Memory B cell (primary cell): ENCODE data around the gene TPSD1.
"Not testable (repeated sequence)": the region's sequence is repeated elsewhere in the genome, so short reads cannot be mapped to it uniquely, and the experiment has no call there.

Experiments used
- ATAC-seq: fragments of 150-1000 bp; cut with Tn5 transposase; 2 replicates; pipeline ENCODE4 v1.10.0; 2021; ENCODE audit warnings: low read depth, mild to moderate bottlenecking, moderate library complexity
- DNase-seq, 2 donors: peaks; one replicate each; pipeline ENCODE4 v3.0.0; 2022; ENCODE audit warnings: low spot score in 2 of 2
- H3K27ac Mint-ChIP-seq: one replicate; pipeline ENCODE4 v1.8.0; 2022; ENCODE audit warnings: mild to moderate bottlenecking, moderate library complexity, mixed read lengths
- H3K27me3 Mint-ChIP-seq: one replicate; pipeline ENCODE4 v1.8.0; 2022; ENCODE audit warnings: mixed read lengths
- H3K36me3 Mint-ChIP-seq: one replicate; pipeline ENCODE4 v1.8.0; 2022; ENCODE audit warnings: mild to moderate bottlenecking, mixed read lengths
- H3K4me1 Mint-ChIP-seq: one replicate; pipeline ENCODE4 v1.8.0; 2022; ENCODE audit warnings: mixed read lengths
- H3K4me3 Mint-ChIP-seq: one replicate; pipeline ENCODE4 v1.8.0; 2022; ENCODE audit warnings: mild to moderate bottlenecking, moderate library complexity, mixed read lengths
- H3K9me3 Mint-ChIP-seq: one replicate; pipeline ENCODE4 v1.8.0; 2022; ENCODE audit warnings: mixed read lengths

TPSD1 gene

DNA sequence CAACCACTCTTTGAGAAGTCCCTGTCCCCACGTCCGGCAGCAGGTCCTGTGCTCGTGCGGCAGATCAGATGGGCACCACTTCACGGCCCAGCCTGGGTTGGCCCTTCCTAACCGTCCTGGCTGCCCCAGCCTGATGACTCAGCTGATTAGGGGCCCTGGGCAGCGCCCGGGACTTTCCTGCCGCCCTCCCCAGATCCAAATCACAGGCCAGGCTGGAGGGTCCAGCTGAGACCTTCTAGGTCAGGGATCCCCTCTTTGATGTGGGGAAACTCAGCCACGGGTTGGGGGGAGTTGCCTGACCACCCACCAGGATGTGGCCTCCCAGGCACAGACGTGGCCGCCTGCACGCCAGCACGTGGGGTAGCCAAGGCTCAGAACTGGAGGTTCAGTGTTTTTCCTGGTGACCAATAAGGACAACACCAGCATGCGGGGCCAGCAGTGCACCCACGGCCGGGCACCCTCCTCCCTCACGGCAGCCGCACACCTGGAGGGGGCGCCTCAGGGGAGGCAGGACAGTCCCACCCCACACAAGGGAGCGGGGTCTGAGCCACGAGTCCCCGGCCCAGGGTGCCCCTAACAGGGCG is 30.0 kb upstream of the TPSD1 start:
- H3K4me1 Mint-ChIP-seq, DNase-seq, H3K4me3 Mint-ChIP-seq, H3K27me3 Mint-ChIP-seq, H3K36me3 Mint-ChIP-seq, H3K27ac Mint-ChIP-seq, ATAC-seq, H3K9me3 Mint-ChIP-seq: not testable (repeated sequence)

DNA sequence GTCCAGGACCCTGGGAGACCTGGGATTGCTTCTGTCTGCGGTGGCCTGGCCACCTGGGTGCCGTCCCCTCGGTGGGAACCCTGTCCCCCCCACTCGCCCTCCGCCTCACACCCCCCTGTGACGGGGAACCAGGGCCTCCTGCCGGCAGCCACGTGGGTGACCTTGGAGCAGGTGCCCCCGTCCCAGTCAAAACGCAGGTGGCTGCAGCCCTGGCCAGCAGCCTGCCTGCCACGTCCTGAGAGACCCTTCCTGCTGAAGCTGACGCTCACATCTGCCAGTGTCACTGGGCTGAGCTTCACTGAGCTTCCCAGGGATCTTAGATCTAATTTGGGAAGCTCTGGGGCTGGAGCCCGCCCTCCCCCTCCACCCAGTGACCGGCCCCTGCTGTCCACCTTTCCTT is 29.2 kb upstream of the TPSD1 start:
- not testable (repeated sequence) for H3K4me1 Mint-ChIP-seq, DNase-seq, H3K27ac Mint-ChIP-seq, H3K27me3 Mint-ChIP-seq, H3K9me3 Mint-ChIP-seq, ATAC-seq, H3K36me3 Mint-ChIP-seq, H3K4me3 Mint-ChIP-seq

DNA sequence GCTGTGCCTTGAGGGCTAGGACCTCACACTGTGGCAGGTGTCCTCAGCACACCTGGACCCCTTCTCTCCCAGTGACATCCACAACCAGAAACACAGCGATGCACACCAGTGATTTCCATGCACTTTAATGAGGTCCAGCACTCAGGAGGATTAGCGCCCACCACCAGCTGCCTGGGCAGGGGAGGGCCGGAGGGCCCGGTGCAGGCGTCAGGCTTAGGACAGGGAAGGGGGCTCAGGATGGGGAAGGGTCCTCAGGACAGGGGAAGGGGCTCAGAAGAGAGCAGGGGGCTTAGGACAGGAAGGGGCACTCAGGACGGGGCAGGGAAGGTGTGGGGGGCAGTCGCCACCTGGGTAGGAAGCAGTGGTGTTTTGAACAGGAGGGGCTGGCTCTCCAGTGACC is 27.6 kb upstream of the TPSD1 start:
- H3K9me3 Mint-ChIP-seq, H3K36me3 Mint-ChIP-seq, H3K4me1 Mint-ChIP-seq, H3K27me3 Mint-ChIP-seq, ATAC-seq, DNase-seq, H3K4me3 Mint-ChIP-seq, H3K27ac Mint-ChIP-seq: not testable (repeated sequence)

DNA sequence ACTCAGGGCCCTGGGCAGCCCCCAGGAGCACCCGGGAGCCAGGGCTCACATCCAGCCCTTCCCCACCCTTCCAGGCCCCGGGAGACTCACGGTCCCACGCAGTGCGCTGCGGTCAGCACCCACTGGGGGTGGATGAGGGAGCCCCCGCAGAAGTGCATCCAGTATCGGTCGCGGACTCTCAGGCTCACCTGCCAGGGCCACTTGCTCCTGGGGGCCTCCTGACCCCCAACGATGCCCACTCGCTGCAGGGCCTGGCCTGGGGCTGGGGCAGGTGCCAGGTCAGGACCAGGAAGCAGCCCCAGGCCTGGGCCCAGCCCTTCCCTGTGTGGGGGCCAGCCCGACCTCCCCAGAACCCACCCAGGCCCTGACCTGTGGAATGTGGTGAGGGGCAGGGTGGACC is 26.4 kb upstream of the TPSD1 start:
- ATAC-seq, H3K4me3 Mint-ChIP-seq, H3K9me3 Mint-ChIP-seq, H3K27ac Mint-ChIP-seq, H3K4me1 Mint-ChIP-seq, DNase-seq, H3K36me3 Mint-ChIP-seq, H3K27me3 Mint-ChIP-seq: not testable (repeated sequence)

DNA sequence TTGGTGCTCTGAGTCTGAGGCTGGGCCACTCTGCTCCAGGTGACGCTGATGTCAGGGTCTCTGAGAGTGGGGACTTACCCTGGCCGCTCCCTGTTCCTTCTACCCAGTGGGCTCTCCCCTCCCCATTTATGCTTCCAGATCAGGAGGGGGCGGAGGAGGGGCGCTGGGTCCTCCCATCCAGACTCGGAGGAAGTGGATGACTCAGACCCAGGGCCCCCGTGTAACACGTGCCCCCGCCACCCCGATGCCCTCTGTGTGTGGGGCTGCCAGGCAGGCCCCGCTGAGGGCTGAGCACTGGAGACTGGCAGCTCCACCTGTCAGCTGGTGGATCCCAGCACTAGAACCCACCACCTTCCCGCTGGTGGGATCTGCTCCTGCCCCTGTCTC is 25.8 kb upstream of the TPSD1 start, which contains the start of gene TPSB2:
TSS of gene TPSB2 (minus strand) at position 101 of the 387 bp plus-strand sequence. CDS start 233 bp downstream, outside the sequence.
- H3K27me3 Mint-ChIP-seq, H3K4me1 Mint-ChIP-seq, H3K9me3 Mint-ChIP-seq, H3K36me3 Mint-ChIP-seq, ATAC-seq, H3K4me3 Mint-ChIP-seq, H3K27ac Mint-ChIP-seq, DNase-seq: not testable (repeated sequence)

DNA sequence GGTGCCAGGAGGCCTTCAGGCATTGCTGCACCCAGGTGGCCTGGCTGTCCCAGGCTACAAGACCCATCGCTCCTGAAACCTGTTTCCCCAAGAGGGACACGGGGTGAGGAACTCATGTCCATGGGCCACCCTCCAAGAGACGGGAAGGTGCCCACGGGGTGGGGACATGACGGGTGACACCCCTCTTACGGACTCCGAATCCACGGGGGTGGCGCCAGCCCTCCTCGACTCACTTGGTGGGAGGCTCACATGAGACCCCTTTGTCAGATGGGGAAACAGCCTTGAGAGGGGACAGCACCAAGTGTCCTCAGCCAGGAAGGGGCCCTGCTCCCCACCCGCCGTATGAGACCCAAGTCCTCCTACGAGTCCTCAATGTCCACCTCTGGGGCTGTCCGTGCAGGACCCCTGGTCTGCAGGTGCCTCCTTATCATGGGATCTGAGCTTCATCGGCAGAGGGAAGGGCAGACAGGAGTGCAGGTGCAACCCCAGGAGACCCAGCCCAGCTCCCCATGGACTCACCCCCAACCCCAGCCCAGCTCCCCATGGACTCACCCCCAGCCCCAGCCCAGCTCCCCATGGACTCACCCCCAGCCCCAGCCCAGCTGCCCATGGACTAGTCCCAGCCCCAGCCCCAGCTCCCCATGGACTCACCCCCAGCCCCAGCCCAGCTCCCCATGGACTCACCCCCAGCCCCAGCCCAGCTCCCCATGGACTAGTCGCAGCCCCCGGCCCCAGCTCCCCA is 25.2 kb upstream of the TPSD1 start:
- H3K4me1 Mint-ChIP-seq, H3K27ac Mint-ChIP-seq, H3K36me3 Mint-ChIP-seq, H3K9me3 Mint-ChIP-seq, DNase-seq, H3K4me3 Mint-ChIP-seq, ATAC-seq, H3K27me3 Mint-ChIP-seq: not testable (repeated sequence)

DNA sequence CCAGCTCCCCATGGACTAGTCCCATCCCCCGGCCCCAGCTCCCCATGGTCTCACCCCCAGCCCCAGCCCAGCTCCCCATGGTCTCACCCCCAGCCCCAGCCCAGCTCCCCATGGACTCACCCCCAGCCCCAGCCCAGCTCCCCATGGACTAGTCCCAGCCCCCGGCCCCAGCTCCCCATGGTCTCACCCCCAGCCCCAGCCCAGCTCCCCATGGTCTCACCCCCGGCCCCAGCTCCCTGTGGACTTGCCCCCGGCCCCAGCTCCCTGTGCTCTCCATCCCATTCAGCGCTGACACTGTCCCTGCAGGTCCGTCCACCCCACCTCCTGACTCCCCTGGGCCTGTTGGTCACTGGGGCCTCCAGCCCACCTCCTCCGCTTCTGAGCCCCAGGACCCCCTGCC is 24.6 kb upstream of the TPSD1 start:
- not testable (repeated sequence) for H3K36me3 Mint-ChIP-seq, H3K4me3 Mint-ChIP-seq, H3K9me3 Mint-ChIP-seq, H3K27me3 Mint-ChIP-seq, ATAC-seq, DNase-seq, H3K4me1 Mint-ChIP-seq, H3K27ac Mint-ChIP-seq

DNA sequence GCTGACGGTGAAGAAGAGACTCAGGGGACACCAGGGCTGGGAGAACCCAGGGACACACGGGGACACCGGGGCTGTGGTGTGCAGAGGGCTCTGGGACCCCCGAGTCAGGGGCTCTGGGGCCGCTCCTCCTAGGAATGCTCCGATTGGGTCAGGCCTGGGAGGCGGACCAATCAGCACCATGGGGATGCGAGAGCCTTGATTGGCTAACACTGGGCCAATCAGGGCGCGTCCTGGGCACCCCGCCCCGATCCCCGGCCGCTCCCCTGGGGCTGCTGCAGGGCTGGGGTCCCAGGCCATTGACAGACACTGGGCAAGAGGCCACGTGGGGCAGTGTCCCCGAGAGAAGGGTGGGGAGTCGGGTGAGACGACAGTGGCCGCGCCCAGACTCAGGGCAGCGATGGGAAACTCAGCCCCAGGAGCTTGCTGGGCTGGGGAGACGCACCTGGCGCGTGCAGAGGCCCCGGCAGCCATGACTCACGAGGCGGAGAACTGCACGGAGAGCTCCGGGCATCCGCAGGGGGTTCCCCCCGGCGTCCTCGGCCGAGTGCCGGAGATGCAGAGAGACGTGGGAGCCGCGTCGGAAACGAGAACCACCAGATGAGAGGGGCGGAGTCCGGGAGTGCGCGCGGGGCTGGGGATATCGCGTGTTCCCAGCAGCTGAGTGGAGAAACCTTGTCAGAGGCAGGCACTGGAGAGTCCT is 23.7 kb upstream of the TPSD1 start:
- H3K27ac Mint-ChIP-seq: not testable (repeated sequence)

DNA sequence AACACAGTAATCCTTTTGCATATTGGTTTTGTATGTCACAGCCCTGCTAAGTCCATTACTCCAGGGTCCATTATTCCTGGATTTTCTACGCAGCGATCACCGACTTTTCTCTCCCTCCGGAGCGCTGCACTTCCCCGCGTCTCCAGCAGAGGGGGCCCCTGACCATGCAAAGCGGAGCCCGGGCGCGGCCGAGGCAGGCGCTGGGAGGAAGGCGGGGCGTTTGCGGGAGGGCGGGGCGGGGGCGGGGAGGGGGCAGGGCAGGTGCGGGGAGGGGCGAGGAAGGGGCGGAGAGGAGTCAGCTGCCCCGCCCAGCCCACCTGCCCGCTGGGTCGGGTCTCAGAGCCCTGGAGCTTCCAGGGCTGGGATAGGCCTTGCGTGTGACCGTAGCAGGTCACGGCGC is 19.2 kb upstream of the TPSD1 start:
- H3K27ac Mint-ChIP-seq, H3K36me3 Mint-ChIP-seq, H3K4me1 Mint-ChIP-seq, DNase-seq, H3K4me3 Mint-ChIP-seq, H3K9me3 Mint-ChIP-seq, H3K27me3 Mint-ChIP-seq: not testable (repeated sequence)
- ATAC-seq: peak; percentile 79

More for the DNA sequence above, 23.7 kb upstream of the TPSD1 start:
- DNase-seq, H3K4me1 Mint-ChIP-seq, H3K4me3 Mint-ChIP-seq, H3K27me3 Mint-ChIP-seq, ATAC-seq, H3K36me3 Mint-ChIP-seq, H3K9me3 Mint-ChIP-seq: not testable (repeated sequence)

DNA sequence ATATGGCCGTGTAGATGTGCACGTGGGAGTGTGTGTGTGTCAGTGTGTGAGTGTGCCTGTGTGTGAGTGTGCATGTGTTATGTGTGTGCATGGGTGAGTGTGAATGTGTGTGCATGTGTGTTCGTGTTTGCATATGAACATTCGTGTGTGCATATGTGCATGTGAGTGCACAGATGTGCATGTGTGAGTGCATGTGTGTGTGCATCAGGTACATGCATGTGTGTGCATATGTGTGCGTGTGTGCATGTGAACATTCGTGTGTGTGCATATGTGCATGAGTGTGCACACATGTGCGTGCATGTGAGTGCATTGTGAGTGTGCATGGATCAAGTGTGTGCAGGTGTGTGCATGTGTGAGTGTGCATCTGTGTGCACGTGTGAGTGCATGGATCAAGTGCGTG is 17.9 kb upstream of the TPSD1 start:
- no peak for DNase-seq
- H3K4me3 Mint-ChIP-seq: no peak overlapping the region
- ATAC-seq: no peak
- H3K4me1 Mint-ChIP-seq: peaks cover 5% of the 10 kb centered on the region
- no peaks in the 10 kb centered on the region for H3K36me3 Mint-ChIP-seq
- peaks cover 2% of the 10 kb centered on the region for H3K27me3 Mint-ChIP-seq
- H3K27ac Mint-ChIP-seq: no peak overlapping the region
- H3K9me3 Mint-ChIP-seq: no peaks in the 10 kb centered on the region

DNA sequence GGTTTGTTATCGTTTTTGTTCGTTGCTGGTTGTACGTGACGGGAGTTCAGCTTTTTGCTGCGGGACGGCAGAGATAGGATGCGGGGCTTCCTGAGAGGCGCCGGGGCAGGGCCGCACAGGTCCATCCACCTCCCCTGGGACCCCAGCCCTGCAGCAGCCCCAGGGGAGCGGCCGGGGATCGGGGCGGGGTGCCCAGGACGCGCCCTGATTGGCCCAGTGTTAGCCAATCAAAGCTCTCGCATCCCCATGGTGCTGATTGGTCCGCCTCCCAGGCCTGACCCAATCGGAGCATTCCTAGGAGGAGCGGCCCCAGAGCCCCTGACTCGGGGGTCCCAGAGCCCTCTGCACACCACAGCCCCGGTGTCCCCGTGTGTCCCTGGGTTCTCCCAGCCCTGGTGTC is 17.0 kb upstream of the TPSD1 start:
- not testable (repeated sequence) for DNase-seq, H3K4me1 Mint-ChIP-seq, H3K9me3 Mint-ChIP-seq, H3K4me3 Mint-ChIP-seq, ATAC-seq, H3K27me3 Mint-ChIP-seq, H3K27ac Mint-ChIP-seq, H3K36me3 Mint-ChIP-seq

DNA sequence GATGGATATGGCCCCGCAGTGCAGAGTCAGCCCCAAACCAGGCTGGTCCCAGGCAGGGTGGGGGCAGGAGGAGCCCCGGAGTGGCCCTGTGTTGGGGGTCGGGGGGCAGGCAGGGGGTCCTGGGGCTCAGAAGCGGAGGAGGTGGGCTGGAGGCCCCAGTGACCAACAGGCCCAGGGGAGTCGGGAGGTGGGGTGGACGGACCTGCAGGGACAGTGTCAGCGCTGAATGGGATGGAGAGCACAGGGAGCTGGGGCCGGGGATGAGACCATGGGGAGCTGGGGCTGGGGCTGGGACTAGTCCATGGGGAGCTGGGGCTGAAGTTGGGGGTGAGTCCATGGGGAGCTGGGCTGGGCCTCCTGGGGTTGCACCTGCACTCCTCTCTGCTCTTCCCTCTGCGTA is 16.3 kb upstream of the TPSD1 start:
- not testable (repeated sequence) for H3K9me3 Mint-ChIP-seq, ATAC-seq, DNase-seq

DNA sequence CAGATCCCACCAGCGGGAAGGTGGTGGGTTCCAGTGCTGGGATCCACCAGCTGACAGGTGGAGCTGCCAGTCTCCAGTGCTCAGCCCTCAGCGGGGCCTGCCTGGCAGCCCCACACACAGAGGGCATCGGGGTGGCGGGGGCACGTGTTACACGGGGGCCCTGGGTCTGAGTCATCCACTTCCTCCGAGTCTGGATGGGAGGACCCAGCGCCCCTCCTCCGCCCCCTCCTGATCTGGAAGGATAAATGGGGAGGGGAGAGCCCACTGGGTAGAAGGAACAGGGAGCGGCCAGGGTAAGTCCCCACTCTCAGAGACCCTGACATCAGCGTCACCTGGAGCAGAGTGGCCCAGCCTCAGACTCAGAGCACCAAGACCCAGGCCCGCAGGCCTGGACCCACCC is 15.4 kb upstream of the TPSD1 start, which contains the start of gene TPSAB1:
TSS of gene TPSAB1 (plus strand) at position 270 of the 400 bp plus-strand sequence. CDS start 234 bp downstream, outside the sequence.
- DNase-seq, H3K27ac Mint-ChIP-seq, H3K4me1 Mint-ChIP-seq, H3K36me3 Mint-ChIP-seq, H3K4me3 Mint-ChIP-seq, ATAC-seq, H3K27me3 Mint-ChIP-seq, H3K9me3 Mint-ChIP-seq: not testable (repeated sequence)

More for the DNA sequence above, 16.3 kb upstream of the TPSD1 start:
- not testable (repeated sequence) for H3K27me3 Mint-ChIP-seq, H3K4me3 Mint-ChIP-seq, H3K4me1 Mint-ChIP-seq, H3K27ac Mint-ChIP-seq, H3K36me3 Mint-ChIP-seq

DNA sequence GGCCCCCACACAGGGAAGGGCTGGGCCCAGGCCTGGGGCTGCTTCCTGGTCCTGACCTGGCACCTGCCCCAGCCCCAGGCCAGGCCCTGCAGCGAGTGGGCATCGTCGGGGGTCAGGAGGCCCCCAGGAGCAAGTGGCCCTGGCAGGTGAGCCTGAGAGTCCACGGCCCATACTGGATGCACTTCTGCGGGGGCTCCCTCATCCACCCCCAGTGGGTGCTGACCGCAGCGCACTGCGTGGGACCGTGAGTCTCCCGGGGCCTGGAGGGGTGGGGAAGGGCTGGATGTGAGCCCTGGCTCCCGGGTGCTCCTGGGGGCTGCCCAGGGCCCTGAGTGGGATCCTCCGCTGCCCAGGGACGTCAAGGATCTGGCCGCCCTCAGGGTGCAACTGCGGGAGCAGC is 14.8 kb upstream of the TPSD1 start:
- not testable (repeated sequence) for H3K36me3 Mint-ChIP-seq, ATAC-seq, H3K4me1 Mint-ChIP-seq, H3K4me3 Mint-ChIP-seq, DNase-seq, H3K27me3 Mint-ChIP-seq, H3K9me3 Mint-ChIP-seq, H3K27ac Mint-ChIP-seq
